Measurements from ENCODE around the gene SLC35G6.
A peak's percentile ranks its signal among the peaks of the same experiment; 100 is the strongest.
"Not testable (repeated sequence)": the region's sequence is repeated elsewhere in the genome, so short reads cannot be mapped to it uniquely, and the experiment has no call there.

The SLC35G6 gene

GRCh38 chr17:7465597-7466275 is 15.5 kb upstream of the SLC35G6 start:
- POLR2A ChIA-PET (ENCODE audit: low non-redundant PET) = interaction anchor here (0.7 kb wide), 1 partner anchor 22 kb away, joined by 3 read pairs; no protein-coding TSS in a partner anchor
- no peak for TF ChIP-seq CTCF (conservative IDR thresholded peaks at IDR 0.05; ENCODE audit: low read depth)
- CTCF ChIA-PET = no interaction called here

GRCh38 chr17:7466318-7466638 is 15.0 kb upstream of the SLC35G6 start:
- TF ChIP-seq CTCF (conservative IDR thresholded peaks at IDR 0.05; ENCODE audit: low read depth) = no peak
- H3K27ac ChIP-seq = peak overlapping the region; percentile 53
- CTCF ChIA-PET = no interaction called here
- no peak for DNase-seq (ENCODE audit: low spot score)
- POLR2A ChIA-PET (ENCODE audit: low non-redundant PET) = interaction anchor here (0.7 kb wide), 1 partner anchor 23 kb away, joined by 3 read pairs; no protein-coding TSS in a partner anchor

More at GRCh38 chr17:7465597-7466275, 15.5 kb upstream of the SLC35G6 start:
- peak overlapping the region; percentile 53 for H3K27ac ChIP-seq
- no peak for DNase-seq (ENCODE audit: low spot score)

GRCh38 chr17:7466639-7467341 is 14.5 kb upstream of the SLC35G6 start:
- H3K27ac ChIP-seq = peak overlapping the region; percentile 53

GRCh38 chr17:7467498-7467897 is 13.7 kb upstream of the SLC35G6 start:
- DNase-seq (ENCODE audit: low spot score) = no peak
- POLR2A ChIA-PET (ENCODE audit: low non-redundant PET) = interaction anchor here (0.6 kb wide), 1 partner anchor 98 kb away, joined by 4 read pairs; no protein-coding TSS in a partner anchor
- CTCF ChIA-PET = no interaction called here
- peak overlapping the region; percentile 53 for H3K27ac ChIP-seq
- TF ChIP-seq CTCF (conservative IDR thresholded peaks at IDR 0.05; ENCODE audit: low read depth) = no peak

More at GRCh38 chr17:7466639-7467341, 14.5 kb upstream of the SLC35G6 start:
- no peak for TF ChIP-seq CTCF (conservative IDR thresholded peaks at IDR 0.05; ENCODE audit: low read depth)
- ChIA-PET POLR2A (ENCODE audit: low non-redundant PET) (interaction anchor here (0.6 kb wide), 2 partner anchors 29 to 99 kb away, joined by 3 to 4 read pairs; no protein-coding TSS in a partner anchor), CTCF (no interaction called here)
- DNase-seq (ENCODE audit: low spot score) = no peak

- no peak for DNase-seq (ENCODE audit: low spot score)
- ChIA-PET POLR2A (ENCODE audit: low non-redundant PET) (no interaction called here), CTCF (no interaction called here)
- no peak for TF ChIP-seq CTCF (conservative IDR thresholded peaks at IDR 0.05; ENCODE audit: low read depth)
- H3K27ac ChIP-seq = peak overlapping the region; percentile 53
These were observed 13.0 kb upstream of the SLC35G6 start for GRCh38 chr17:7468290-7468689.

- ChIA-PET POLR2A (ENCODE audit: low non-redundant PET) (no interaction called here), CTCF (no interaction called here)
- TF ChIP-seq CTCF (conservative IDR thresholded peaks at IDR 0.05; ENCODE audit: low read depth) = no peak
- peak overlapping the region; percentile 53 for H3K27ac ChIP-seq
- no peak for DNase-seq (ENCODE audit: low spot score)
These were observed 12.3 kb upstream of the SLC35G6 start for GRCh38 chr17:7468804-7469389.

GRCh38 chr17:7469843-7470242 is 11.4 kb upstream of the SLC35G6 start:
- H3K27ac ChIP-seq = peak overlapping the region; percentile 53
- POLR2A ChIA-PET (ENCODE audit: low non-redundant PET); CTCF ChIA-PET; DNase-seq (ENCODE audit: low spot score): not testable (repeated sequence)

GRCh38 chr17:7470457-7470973 is 10.7 kb upstream of the SLC35G6 start:
- POLR2A ChIA-PET (ENCODE audit: low non-redundant PET); DNase-seq (ENCODE audit: low spot score); CTCF ChIA-PET: not testable (repeated sequence)
- H3K27ac ChIP-seq = peak overlapping the region; percentile 53
